ENCODE results near the gene CASZ1.

The CASZ1 gene

DNA sequence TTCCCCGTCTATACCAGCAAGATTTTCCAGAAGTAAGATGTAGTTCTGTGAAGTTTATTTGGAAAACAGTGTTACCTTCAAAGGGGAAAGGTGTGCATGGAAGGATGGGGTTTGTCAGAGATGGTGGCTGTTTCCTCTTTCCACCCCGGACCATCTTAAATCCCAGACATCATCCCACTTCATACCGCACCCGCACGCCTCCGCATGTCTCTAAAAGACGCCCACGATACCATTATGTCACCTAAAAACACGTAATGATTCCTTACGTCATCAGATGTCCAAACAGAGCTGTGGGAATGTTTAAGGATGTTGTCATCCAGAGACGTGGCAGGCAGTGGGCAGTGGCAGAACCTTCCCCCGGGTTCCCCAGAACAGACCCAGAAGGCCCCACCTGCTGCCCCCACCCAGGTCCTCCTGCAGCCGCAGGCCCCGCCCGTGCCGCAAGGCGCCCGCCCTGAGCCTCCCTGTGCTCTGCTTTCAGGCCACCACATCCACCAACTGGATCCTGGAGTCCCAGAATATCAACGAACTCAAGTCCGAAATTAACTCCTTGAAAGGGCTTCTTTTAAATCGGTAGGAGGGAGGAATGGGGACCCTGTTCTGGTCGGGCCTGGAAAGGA, 169.5 kb downstream of the CASZ1 start:
- Histone ChIP-seq H3K9ac (ENCODE audit: insufficient read length, low read depth) (no peak overlapping the region), H3K9me3 (ENCODE audit: insufficient read depth, low read length) (no peaks in the 10 kb centered on the region), H3K27me3 (ENCODE audit: insufficient read depth, insufficient read length) (no peaks in the 10 kb centered on the region), H3K4me1 (ENCODE audit: insufficient read depth, insufficient read length) (peaks cover 4% of the 10 kb centered on the region), H3K36me3 (ENCODE audit: insufficient read depth, insufficient read length, low read length) (peaks cover 29% of the 10 kb centered on the region), H3K4me3 (ENCODE audit: insufficient read length, low read depth) (no peak overlapping the region)
- no peak for DNase-seq (ENCODE audit: low read depth, low spot score)
- TF ChIP-seq ZNF274 (IDR thresholded peaks at IDR 0.05; ENCODE audit: low read depth, low read length) (no peak), SUZ12 (IDR thresholded peaks at IDR 0.05; ENCODE audit: extremely low read depth, insufficient read depth, insufficient read length) (no peak), YY1 (IDR thresholded peaks at IDR 0.05; ENCODE audit: insufficient read depth, insufficient read length) (no peak)

GRCh38 chr1:10626131-10626731, 170.2 kb downstream of the CASZ1 start:
- DNase-seq (ENCODE audit: low read depth, low spot score): no peak
- H3K36me3 ChIP-seq (ENCODE audit: insufficient read depth, insufficient read length, low read length): peaks cover 29% of the 10 kb centered on the region
- no peak for TF ChIP-seq YY1 (IDR thresholded peaks at IDR 0.05; ENCODE audit: insufficient read depth, insufficient read length)
- no peak for TF ChIP-seq ZNF274 (IDR thresholded peaks at IDR 0.05; ENCODE audit: low read depth, low read length)
- no peak for TF ChIP-seq SUZ12 (IDR thresholded peaks at IDR 0.05; ENCODE audit: extremely low read depth, insufficient read depth, insufficient read length)
- no peaks in the 10 kb centered on the region for H3K27me3 ChIP-seq (ENCODE audit: insufficient read depth, insufficient read length)
- H3K9ac ChIP-seq (ENCODE audit: insufficient read length, low read depth): no peak overlapping the region
- H3K4me3 ChIP-seq (ENCODE audit: insufficient read length, low read depth): no peak overlapping the region
- H3K9me3 ChIP-seq (ENCODE audit: insufficient read depth, low read length): no peaks in the 10 kb centered on the region
- no peaks in the 10 kb centered on the region for H3K4me1 ChIP-seq (ENCODE audit: insufficient read depth, insufficient read length)

DNA sequence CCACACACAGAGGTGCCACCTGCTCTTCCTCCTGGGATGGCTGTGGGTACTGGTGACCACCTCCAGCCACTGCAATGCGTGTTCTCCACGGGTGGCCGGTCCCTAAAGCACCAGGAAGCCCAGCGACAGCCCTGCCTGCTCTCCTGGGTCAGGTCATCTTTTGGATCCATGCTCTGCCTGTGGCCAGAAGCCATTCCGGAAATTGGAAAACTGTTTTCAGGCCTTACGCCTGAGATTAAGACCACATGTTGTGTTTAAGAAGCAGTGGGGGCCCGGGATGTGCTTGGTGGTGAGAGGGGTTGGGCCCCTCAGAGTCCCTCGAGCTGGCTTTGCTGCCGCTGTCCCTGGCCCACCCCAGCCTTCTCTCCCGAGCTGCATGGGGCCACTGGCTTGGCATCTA, 170.9 kb downstream of the CASZ1 start:
- Histone ChIP-seq H3K27me3 (ENCODE audit: insufficient read depth, insufficient read length) (no peaks in the 10 kb centered on the region), H3K4me3 (ENCODE audit: insufficient read length, low read depth) (no peak overlapping the region), H3K4me1 (ENCODE audit: insufficient read depth, insufficient read length) (no peaks in the 10 kb centered on the region), H3K36me3 (ENCODE audit: insufficient read depth, insufficient read length, low read length) (peaks cover 29% of the 10 kb centered on the region), H3K9me3 (ENCODE audit: insufficient read depth, low read length) (no peaks in the 10 kb centered on the region), H3K9ac (ENCODE audit: insufficient read length, low read depth) (no peak overlapping the region)
- no peak for DNase-seq (ENCODE audit: low read depth, low spot score)
- TF ChIP-seq SUZ12 (IDR thresholded peaks at IDR 0.05; ENCODE audit: extremely low read depth, insufficient read depth, insufficient read length): no peak
- TF ChIP-seq ZNF274 (IDR thresholded peaks at IDR 0.05; ENCODE audit: low read depth, low read length): no peak
- no peak for TF ChIP-seq YY1 (IDR thresholded peaks at IDR 0.05; ENCODE audit: insufficient read depth, insufficient read length)

DNA sequence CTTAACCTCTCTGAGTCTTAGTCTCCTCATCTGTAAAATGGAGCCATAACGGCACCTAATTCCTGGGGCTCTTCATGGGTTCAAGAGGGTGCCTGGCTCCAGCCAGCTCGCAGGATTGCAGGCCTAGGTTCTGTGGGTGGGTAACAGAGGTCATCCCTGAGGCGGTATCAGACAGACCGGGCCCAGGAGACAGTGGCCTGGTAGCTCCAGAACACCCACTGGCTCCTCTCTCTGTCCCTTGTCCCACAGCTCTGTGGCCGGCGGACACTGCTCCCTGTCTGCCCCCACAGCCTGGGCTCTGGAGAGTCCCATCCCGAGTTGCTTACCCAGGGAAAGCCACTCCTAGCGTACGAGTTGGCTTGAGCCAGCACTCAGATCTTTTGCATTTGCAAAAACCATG, 171.4 kb downstream of the CASZ1 start:
- TF ChIP-seq YY1 (IDR thresholded peaks at IDR 0.05; ENCODE audit: insufficient read depth, insufficient read length): no peak
- TF ChIP-seq ZNF274 (IDR thresholded peaks at IDR 0.05; ENCODE audit: low read depth, low read length): no peak
- no peak for TF ChIP-seq SUZ12 (IDR thresholded peaks at IDR 0.05; ENCODE audit: extremely low read depth, insufficient read depth, insufficient read length)
- no peak overlapping the region for H3K9ac ChIP-seq (ENCODE audit: insufficient read length, low read depth)
- no peaks in the 10 kb centered on the region for H3K4me1 ChIP-seq (ENCODE audit: insufficient read depth, insufficient read length)
- no peaks in the 10 kb centered on the region for H3K27me3 ChIP-seq (ENCODE audit: insufficient read depth, insufficient read length)
- peaks cover 29% of the 10 kb centered on the region for H3K36me3 ChIP-seq (ENCODE audit: insufficient read depth, insufficient read length, low read length)
- no peaks in the 10 kb centered on the region for H3K9me3 ChIP-seq (ENCODE audit: insufficient read depth, low read length)
- H3K4me3 ChIP-seq (ENCODE audit: insufficient read length, low read depth): no peak overlapping the region
- no peak for DNase-seq (ENCODE audit: low read depth, low spot score)

GRCh38 chr1:10624256-10625050, 172.0 kb downstream of the CASZ1 start:
- Histone ChIP-seq H3K36me3 (ENCODE audit: insufficient read depth, insufficient read length, low read length) (peaks cover 24% of the 10 kb centered on the region), H3K4me1 (ENCODE audit: insufficient read depth, insufficient read length) (no peaks in the 10 kb centered on the region), H3K9me3 (ENCODE audit: insufficient read depth, low read length) (no peaks in the 10 kb centered on the region), H3K4me3 (ENCODE audit: insufficient read length, low read depth) (no peak overlapping the region), H3K27me3 (ENCODE audit: insufficient read depth, insufficient read length) (no peaks in the 10 kb centered on the region), H3K9ac (ENCODE audit: insufficient read length, low read depth) (no peak overlapping the region)
- DNase-seq (ENCODE audit: low read depth, low spot score): no peak
- TF ChIP-seq ZNF274 (IDR thresholded peaks at IDR 0.05; ENCODE audit: low read depth, low read length): no peak
- no peak for TF ChIP-seq YY1 (IDR thresholded peaks at IDR 0.05; ENCODE audit: insufficient read depth, insufficient read length)
- no peak for TF ChIP-seq SUZ12 (IDR thresholded peaks at IDR 0.05; ENCODE audit: extremely low read depth, insufficient read depth, insufficient read length)

- TF ChIP-seq YY1 (IDR thresholded peaks at IDR 0.05; ENCODE audit: insufficient read depth, insufficient read length) (no peak), ZNF274 (IDR thresholded peaks at IDR 0.05; ENCODE audit: low read depth, low read length) (no peak), SUZ12 (IDR thresholded peaks at IDR 0.05; ENCODE audit: extremely low read depth, insufficient read depth, insufficient read length) (no peak)
- no peaks in the 10 kb centered on the region for H3K9me3 ChIP-seq (ENCODE audit: insufficient read depth, low read length)
- H3K27me3 ChIP-seq (ENCODE audit: insufficient read depth, insufficient read length): no peaks in the 10 kb centered on the region
- H3K9ac ChIP-seq (ENCODE audit: insufficient read length, low read depth): no peak overlapping the region
- H3K4me1 ChIP-seq (ENCODE audit: insufficient read depth, insufficient read length): no peaks in the 10 kb centered on the region
- H3K4me3 ChIP-seq (ENCODE audit: insufficient read length, low read depth): no peak overlapping the region
- DNase-seq (ENCODE audit: low read depth, low spot score): no peak
- peaks cover 24% of the 10 kb centered on the region for H3K36me3 ChIP-seq (ENCODE audit: insufficient read depth, insufficient read length, low read length)
Measured at GRCh38 chr1:10623686-10624145, 172.7 kb downstream of the CASZ1 start.
